Hematopoietic multipotent progenitor cell (in vitro differentiated cells): ENCODE measurements around the gene SETD1B. TPM values are rescaled to one million over a fixed set of nuclear protein-coding genes. Genes with fewer than 3 reads are reported as not detected.

ENCODE experiments used
- DNase-seq, 3 donors: peaks; one replicate each; pipeline ENCODE4 v3.0.0-alpha.2; 2011 to 2015; ENCODE audit warnings: low read depth in 2 of 3, low spot score in 2 of 3
- total RNA-seq: library from RNA; depleted of rRNA; stranded (reverse); fragments of >200 nt; gene quantifications from one replicate; pipeline ENCODE4 v1.2.3, GENCODE V29; 2012

SETD1B gene
- total RNA-seq, 1 donor, result 14.3 TPM

DNA sequence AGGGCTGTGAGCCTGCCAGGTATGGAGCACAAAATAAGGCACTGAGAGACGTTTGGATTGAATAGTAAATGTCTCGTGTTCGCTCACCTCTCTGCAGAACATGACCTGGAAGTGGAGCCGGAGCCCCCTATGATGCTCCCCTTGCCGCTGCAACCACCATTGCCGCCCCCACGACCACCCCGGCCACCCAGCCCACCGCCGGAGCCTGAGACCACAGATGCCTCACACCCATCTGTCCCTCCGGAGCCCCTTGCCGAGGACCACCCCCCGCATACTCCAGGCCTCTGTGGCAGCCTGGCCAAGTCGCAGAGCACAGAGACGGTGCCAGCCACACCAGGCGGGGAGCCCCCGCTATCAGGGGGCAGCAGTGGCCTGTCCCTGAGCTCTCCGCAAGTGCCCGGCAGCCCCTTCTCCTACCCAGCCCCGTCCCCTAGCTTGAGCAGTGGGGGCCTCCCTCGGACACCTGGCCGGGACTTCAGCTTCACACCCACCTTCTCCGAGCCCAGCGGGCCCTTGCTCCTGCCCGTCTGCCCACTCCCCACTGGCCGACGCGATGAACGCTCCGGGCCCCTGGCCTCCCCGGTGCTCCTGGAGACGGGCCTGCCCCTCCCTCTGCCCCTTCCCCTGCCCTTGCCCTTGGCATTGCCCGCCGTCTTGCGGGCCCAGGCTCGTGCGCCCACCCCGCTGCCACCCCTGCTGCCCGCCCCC lies 18.7 kb downstream of the SETD1B start:
- no peak for DNase-seq

GRCh38 chr12:121823101-121823726 lies 19.4 kb downstream of the SETD1B start:
- DNase-seq, result no peak

- no peak for DNase-seq
Observed at GRCh38 chr12:121823727-121824115, 19.9 kb downstream of the SETD1B start.

DNA sequence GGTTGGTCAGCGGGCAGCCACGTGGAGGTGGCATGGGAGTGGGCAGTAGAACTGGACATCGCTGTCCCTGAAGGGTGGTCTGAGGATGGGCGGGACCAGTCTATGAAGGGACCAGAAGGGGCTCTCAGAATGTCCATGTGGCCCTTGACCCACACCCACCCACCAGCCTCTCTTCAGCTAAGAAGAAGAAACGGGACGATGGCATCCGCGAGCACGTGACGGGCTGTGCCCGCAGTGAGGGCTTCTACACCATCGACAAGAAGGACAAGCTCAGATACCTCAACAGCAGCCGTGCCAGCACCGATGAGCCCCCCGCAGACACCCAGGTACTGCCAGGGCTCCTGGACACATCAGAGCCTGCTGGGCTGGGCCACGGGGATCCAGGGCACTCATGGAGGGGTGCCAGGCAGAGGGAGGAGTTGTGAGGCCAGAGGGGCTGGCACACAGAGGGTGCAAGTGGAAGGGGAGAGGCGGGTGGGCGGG lies 21.3 kb downstream of the SETD1B start:
- no peak for DNase-seq

GRCh38 chr12:121826318-121827150 lies 22.7 kb downstream of the SETD1B start:
- no peak for DNase-seq

DNA sequence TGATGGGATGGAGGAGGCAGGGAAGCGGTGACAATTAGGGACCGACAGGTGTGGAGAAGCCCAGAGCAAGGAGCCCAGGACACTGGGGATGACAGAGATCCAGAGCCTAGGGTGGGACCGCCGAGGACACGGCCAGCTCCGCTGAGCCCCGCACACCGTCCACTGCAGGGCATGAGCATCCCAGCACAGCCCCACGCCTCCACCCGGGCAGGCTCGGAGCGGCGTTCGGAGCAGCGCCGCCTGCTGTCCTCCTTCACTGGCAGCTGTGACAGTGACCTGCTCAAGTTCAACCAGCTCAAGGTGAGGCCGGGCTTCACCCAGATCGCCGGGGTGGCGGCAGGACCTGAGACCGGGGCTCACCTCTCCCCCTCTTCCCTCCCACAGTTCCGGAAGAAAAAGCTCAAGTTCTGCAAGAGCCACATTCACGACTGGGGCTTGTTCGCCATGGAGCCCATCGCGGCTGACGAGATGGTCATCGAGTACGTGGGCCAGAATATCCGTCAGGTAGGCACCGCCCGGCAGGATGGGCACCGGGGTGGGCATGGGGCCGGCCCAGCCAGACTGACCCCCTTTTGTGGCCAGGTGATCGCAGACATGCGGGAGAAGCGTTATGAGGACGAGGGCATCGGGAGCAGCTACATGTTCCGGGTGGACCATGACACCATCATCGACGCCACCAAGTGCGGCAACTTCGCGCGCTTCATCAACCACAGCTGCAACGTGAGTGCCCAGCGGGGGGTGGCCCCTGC lies 23.7 kb downstream of the SETD1B start:
- no peak for DNase-seq

DNA sequence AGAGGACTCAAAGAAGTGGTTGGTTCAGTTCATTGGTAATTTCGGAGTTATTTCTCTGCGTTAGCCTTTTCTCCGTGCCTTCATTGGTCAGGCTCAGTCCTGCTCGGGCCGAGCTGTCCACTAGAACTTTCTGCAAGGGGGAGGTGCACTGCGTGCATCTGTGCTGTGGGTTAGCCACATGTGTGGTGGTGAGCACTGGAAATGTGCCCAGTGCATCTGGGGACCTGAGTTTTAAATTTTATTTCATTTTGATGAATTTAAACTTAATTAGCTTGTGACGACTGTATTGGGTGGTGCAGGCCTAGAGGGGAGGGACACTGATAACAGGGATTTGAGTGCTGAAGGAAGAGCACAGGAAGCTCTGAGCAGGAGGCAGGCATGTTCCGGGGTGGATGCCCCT lies 24.5 kb downstream of the SETD1B start:
- DNase-seq, result no peak

DNA sequence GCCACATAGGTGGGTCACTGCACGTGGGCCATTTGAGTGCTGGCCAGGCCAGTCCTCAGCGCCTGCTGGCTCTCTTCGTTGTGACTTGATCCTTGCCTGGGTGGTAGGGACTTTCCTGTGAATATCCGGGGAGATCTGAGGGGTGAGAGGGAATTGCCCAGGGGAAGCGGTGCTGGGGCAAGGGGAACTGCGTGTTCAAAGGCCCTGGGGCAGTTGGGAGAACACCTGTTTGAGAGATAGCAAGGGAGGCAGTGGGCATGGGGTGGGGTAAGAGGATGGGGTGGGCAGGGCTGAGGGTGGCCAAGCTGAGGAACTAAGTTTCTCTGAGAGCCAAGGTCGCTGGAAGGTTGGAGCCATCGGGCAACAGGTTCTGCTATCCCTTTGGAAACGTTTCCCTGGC lies 25.0 kb downstream of the SETD1B start:
- DNase-seq, result no peak

GRCh38 chr12:121829250-121829918 lies 25.6 kb downstream of the SETD1B start:
- DNase-seq, result no peak

DNA sequence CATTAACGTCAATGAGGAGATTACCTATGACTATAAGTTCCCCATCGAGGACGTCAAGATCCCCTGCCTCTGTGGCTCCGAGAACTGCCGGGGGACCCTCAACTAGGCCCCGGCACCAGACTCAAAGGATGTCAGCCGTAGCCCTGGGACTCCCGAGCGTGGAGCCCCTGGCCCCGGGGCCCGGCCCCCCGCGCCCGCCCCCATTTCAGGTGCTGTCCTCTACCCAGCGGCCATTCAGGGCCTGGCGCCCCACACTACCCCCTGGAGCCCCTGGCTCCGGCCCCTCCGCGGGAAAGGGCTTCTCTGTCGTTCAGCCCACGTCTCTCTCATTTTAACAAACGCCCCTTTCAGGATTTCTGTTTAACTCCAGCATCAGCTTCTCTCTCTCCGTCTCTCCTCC lies 26.3 kb downstream of the SETD1B start:
- no peak for DNase-seq

- DNase-seq, result no peak
Observed at GRCh38 chr12:121830588-121831265, 26.9 kb downstream of the SETD1B start.

GRCh38 chr12:121831571-121832245 lies 27.9 kb downstream of the SETD1B start:
- no peak for DNase-seq

DNA sequence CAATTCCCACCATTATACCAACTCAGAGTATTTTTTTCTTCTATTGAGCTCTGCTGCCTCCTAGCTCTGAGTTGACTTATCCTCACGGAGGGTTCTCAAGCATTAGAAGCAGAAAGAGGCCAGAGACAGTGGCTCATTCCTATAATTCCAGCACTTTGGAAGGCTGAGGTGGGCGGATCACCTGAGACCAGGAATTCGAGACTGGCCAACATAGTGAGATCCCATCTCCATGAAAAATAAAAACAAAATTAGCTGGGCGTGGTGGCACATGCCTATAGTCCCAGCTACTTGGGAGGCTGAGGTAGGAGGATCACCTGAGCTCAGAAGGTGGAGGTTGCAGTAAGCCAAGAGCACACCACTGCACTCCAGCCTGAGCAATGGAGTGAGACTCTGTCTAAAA lies 33.9 kb downstream of the SETD1B start:
- DNase-seq, result no peak

DNA sequence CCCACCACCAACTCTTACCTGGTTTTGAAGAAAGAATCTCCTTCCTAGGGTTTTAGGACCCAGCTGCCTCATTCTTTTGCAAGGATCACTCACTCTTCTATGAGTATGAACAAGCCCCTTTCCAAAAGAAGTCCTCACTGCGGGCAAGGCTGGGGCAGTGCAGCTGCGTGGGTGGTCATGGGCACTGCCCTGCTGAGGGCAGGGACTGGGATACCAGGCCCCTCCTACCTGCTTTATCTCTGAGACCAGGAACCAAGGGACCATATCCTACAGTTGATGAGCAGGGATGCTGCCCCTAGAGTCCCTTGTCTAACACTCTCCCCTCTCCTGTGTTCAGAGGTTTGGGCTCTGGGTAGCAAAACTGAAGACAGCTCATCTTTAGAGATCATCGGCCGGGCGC lies 34.3 kb downstream of the SETD1B start:
- no peak for DNase-seq

DNA sequence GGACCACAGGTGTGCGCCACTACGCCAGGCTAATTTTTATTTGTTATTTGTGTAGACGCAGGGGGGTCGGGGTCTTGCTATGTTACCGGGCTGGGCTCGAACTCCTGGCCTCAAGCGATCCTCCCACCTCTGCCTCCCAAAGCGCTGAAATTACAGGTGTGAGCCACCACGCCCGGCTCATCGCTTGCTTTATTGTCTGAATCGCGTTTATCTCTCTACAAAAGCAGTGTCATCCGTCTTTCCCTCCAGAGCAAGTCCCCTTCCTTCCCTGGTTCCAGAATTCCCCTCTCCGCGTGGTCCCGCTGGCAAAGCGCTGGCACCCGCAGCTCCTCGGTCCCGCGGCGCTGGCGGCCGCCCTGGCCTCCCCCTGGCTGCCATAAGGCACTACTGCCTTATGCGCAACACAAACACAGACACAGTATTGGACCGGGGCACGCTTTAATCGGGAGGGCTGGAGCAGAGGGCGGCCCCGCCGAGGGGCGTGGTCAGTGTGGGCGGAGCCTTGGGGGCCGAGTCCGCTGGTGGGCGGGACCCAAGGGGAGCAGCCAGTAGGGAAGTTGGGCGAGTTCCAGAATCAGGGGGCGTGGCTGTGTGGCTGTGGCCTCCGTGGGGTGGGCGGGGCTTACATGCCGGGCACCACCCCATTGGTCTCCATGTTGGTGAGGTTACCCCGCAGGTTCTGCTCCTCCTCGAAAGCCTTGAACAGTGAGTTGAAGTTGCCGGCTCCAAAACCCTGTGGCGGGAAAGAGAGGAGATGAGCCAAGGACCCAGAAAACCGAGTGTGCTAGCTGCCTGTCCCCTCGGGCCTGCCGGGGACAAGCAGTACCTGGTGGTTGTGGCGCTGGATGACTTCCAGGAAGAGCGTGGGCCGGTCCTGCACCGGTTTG lies 35.5 kb downstream of the SETD1B start:
- DNase-seq, result peak; percentile 98 to 99 (median 98)

GRCh38 chr12:121839993-121840761 lies 36.4 kb downstream of the SETD1B start:
- DNase-seq, result no peak

DNA sequence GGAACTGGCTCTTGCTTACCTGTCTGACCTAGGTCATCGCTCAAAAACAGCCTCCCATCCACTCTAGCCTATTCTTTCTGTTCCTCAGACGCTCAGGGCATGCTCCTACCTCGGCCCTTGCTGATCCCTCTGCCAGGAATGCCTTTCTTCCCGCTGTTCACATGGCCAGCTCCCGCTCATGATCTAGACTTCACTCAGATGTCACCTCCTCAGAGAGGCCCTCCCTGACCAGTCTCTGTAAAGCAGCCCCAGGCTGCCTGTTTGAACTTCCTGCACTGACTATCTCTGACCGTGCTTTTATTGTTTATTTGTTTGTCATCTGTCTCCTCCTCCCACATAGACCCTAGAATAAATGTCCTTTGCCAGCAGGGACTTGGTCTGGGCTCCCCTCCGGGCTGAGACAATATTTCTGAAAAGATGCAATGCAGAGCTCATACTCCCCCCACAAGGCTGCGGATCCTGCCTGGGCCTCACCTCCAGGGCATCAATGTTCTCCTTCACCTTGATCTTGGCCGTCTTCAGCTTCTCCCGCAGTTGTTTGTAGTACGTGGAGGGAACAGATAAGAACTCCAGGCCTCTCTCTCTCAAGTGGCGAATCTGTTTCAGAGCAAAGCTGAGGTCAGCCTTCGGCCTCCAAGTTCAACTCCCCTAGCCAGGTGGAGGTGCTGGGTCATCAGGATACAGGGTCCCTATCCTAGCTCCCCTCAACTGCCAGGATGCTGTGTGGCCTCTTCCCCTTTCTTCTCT lies 39.6 kb downstream of the SETD1B start:
- DNase-seq, result no peak
